Stimulated activated CD4-positive, alpha-beta T cell treated with anti-CD3 and anti-CD28 coated beads, Interleukin-15, amount 100 ng/mL, for 48 hours (primary cell): Measurements from ENCODE around the gene KIF16B.
"Not testable (repeated sequence)": the region's sequence is repeated elsewhere in the genome, so short reads cannot be mapped to it uniquely, and the experiment has no call there.

Experiments
- DNase-seq, 2 donors: peaks; one replicate each; pipeline ENCODE4 v3.0.0-alpha.2; 2020; ENCODE audit warnings: low read depth in 2 of 2

Gene KIF16B

DNA sequence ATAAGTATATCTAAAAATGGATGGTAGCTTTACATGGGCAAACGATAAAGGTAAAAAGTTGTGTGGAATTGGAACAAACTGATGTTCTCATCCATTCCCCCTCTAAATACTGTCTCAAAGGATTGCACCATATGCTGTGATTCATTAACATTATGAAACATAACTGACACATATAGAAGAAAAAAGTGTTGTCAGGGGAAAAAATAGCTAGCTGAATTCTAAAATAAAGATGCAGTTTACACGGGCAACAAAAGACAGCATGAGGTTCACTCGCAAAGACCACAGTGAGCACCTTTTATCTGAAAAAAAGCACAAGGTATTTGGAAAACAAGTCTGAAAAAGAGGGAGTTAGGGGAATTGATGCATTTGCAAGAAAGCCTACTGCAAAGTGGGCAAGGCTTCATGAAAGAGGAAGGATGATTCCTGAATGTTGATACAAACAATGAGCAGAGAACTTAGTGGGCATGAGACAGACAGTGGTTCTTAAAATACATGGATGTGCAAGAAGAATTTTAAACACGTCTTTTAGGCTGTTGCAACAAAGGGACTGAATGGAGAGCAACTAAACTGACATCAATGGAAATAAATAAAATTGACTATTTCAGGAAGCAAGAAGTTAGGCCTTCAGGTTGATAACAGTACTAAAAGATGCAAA, 280.9 kb downstream of the KIF16B start:
- no peak for DNase-seq

- DNase-seq = no peak
These were observed 282.9 kb downstream of the KIF16B start for GRCh38 chr20:16290358-16290757.

DNA sequence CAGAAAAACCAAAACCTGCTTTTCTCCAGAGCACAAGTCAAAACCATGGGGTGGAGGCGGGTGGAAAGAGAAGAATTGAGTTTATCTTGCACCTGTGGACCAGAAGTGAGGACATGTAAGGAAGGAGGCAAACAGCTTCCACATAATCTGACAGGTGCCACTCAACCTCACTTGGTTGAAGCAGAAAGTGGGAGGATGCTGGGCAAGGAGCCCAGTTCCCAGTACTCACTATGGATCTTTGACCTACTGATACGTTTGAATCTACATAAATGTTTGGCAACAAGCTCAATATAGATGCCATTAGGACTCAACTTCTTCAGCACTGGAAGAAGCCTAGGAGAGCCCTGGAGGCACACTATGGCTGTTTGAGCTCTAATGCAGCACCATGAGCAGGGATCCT, 285.5 kb downstream of the KIF16B start:
- DNase-seq = no peak

DNA sequence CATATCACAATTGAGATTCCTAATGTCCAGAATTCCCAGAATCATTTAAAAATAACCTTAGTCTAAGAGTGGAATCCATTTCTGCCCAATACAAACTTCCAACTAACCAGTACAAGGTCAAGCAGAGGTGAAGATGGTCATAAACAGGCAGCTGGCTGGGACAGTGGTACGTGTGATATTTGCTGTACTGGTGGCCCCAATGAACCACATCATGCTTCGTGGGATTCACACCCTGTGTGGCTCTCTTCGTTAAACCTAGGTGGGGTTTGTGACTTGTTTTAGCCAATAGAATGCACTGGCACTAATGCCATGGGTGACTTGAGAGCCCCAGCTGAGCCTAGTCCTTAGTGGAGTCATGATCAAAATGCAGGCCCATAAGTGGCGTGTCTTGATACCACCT, 286.6 kb downstream of the KIF16B start:
- DNase-seq = no peak

GRCh38 chr20:16284385-16285100, 288.7 kb downstream of the KIF16B start:
- no peak for DNase-seq

DNA sequence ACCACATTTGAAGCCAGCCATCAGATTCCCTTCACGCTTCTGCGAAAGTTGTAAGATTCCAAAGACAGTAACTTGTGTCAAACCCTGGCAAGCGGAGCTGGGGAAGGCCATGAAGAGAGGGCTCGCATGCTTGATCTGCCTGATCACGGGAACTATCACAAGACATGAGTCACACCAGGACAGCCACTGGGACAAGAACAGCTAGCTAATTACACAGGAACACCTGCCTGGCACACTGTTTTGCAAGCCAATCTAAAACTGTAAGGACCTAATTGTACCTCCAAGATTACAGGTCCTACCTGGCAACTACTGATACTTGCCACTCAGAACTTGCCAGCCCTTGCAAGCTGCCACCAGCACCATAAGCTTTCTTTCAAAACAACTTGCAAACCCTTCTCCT, 289.3 kb downstream of the KIF16B start:
- DNase-seq = no peak

DNA sequence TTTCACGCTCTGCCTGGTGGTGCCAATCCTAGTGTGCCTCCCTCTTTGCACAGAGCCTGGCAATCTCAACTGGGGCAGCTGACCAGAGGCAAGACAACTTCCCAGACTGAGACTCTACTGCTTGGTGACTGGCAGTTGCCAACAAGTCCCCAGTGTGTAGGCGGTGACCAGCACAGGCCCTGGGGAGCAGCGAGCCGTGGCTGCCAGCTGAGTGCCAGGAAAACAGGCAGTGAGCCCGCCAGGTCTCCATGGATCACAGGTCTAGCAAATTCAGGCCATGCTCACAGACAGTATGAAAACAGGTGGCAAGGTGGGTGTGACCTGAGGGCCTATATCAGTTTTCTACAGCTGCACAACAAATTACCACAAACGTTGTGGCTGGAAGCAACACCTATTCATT, 289.9 kb downstream of the KIF16B start:
- no peak for DNase-seq

DNA sequence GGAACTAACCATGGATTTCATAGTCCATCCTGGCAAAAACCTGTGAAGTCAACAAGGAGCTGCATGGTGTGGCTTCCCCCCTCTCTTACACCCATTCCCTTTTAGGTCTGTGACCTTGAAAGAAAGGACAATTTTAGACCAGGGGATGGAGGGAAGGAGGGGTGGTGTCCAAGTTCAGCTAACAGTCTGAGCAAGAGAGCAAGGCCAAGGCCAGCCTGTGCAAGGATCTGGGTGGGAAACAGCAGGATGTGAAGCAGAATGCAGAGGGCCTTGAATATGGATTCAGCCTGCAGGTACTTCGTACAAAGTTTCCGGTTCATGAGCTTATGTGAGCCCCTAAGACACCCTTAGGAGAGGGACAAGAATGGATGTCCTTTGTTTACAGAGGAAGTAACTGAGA, 293.0 kb downstream of the KIF16B start:
- DNase-seq = no peak

DNA sequence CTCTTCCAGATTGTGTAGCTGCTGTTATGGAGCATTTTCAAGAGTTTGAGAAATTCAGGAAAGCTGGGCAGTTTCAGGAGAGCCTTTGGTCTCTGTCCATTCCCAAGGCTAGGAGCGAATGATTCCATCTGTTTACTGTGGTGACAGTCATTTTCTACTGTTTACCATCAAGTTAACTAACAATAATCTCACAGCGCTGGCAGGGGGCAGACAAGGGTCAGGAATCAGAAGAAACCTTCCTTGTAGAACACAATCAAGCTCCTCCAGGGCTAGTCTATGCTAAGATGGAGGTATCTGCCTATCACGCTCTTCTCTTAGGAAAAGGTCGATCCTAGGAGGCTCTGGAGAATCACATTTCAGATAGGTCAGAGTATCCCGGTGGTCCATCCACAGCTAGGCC, 293.9 kb downstream of the KIF16B start:
- no peak for DNase-seq

DNA sequence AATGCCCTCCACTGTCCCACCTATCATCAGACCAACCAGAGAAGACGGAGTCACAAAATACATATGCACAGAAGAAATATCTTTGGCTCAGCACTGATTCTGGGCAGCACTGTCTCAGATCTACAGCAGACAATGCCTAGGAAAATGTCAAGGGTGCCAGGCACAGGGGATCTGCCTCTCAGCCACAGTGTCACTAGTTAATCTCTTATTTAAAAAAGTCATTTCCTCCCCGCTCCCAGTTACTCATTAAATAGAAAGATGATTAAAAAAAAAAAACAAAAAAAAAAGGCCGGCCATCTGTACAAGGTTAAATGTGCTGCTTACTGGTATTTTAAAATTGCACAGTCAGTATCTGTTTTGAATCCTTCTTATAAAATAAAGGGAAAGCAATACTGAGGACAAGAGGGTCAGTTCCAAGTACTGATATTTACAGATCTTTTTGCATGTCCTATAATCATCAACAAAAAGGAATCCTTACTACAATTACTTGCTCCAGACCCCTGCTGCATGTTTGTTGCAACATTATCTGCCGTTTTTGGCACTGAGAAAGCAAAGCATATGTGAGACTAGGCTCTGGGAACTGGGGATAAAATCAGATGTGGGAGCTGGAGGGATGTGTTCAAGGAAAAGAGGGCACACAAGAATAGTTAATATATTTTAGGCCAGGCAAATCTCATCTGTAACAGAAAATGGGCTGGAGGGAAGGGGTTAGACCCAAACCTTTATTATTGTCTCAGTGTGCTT, 299.3 kb downstream of the KIF16B start:
- no peak for DNase-seq

DNA sequence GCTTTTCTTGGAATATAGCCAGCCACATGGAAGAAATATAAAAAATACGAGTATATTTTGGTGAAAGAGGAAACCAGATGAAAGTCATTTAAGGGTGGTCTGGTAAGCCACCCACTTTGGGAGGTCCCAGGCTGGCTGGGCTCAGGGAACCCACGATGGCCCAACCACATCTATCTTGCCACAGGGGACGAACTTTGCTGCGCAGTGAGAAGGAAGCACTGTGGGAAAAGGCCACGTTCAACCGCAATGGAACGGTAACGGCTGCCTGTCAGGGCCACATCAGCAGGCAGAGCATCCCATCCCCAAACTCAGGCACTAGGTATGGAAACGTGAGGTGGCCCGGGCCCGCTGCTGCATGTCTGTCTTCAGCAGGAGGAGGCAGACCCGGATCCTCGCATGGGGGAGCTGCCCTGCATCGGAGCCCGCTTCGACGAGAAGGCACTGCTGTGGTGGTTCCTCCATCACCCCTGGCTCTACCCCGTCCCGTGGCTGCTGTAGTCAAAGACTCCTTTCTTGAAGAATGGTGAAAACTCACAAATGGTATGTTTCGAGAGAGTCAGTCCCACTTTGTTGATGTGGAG, 300.4 kb downstream of the KIF16B start:
- DNase-seq = no peak

GRCh38 chr20:16271450-16271849, 301.8 kb downstream of the KIF16B start:
- DNase-seq = no peak

DNA sequence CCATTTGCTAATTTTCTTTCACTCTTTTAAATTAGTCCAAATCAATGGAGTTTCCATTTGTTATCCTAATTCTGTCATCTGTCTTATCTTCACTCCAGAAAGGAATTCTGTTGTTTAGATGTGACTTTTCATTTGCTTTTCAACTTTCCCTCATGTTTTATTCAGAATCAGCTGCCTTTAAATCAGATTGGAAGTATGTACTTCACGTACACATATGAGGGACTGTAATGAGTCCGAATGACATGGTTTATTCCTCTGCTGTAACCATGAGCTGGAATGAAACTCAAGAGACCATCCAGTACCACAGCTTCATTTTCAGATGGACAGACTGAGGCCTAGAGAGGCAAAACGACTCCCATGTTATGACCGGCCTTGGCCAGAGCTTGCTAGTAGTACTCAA, 302.3 kb downstream of the KIF16B start:
- no peak for DNase-seq

- DNase-seq = no peak
These were observed 302.8 kb downstream of the KIF16B start for GRCh38 chr20:16270314-16270931.

DNA sequence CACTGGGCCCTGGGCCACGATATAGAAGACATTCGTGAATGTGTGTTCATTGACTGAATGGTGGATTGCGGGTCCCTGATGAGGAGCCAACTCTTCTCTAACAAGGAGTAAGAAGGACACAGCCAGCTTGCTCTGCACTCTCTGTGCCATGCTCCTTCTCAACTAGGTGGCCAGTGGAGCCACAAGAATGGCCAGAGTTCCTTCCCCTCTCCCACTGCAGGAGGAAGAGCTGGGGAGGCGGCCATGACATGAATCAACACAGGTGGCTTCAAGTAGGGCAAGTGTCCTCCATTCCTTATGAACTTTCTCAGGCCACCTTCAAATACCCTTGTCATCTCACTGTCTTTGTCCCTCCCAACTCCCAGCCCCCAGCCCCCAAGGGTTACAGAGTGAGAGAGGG, 305.7 kb downstream of the KIF16B start:
- no peak for DNase-seq

DNA sequence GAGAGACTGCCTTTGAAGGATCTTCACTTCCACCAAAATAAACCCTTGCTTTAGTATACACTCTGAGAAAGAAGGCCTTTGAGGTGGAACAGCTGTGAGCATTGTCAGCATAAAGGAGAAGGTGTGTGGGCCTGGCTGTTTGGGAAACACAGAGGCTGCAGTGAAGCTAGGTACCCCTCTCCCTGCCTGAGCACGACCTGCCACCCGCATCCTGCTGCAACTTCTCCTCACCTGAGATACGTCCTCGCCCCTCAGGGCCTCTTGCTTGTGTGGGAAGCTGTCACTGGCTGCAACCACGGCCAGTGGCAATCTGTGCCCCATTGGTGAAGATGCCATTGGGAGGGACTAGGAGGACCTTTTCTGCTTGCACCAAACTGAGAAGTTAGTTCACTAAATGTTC, 307.9 kb downstream of the KIF16B start:
- DNase-seq = no peak

GRCh38 chr20:16263582-16263981, 309.7 kb downstream of the KIF16B start:
- DNase-seq = no peak

GRCh38 chr20:16262594-16262993, 310.7 kb downstream of the KIF16B start:
- no peak for DNase-seq

- no peak for DNase-seq
These were observed 311.4 kb downstream of the KIF16B start for GRCh38 chr20:16261733-16262273.

DNA sequence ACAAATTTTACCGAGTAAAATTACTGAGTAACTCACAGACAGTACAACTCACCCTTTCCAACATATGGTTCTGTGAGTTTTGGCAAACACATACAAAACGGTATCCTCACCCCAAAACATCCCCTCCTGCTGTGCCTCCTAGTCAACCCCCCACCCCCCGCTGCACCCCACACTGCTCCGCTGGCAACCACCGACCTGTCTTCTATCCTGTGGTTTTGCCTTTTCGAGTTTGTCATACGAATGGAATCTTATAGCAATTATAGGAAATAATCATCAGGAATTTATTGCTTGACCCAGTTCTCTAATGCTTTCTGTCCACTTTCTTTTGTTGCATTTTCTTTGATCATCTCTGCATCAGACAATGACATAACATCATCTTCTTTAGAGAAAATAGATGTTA, 312.3 kb downstream of the KIF16B start:
- no peak for DNase-seq

- DNase-seq = not testable (repeated sequence)
These were observed 313.1 kb downstream of the KIF16B start for GRCh38 chr20:16260133-16260532.

DNA sequence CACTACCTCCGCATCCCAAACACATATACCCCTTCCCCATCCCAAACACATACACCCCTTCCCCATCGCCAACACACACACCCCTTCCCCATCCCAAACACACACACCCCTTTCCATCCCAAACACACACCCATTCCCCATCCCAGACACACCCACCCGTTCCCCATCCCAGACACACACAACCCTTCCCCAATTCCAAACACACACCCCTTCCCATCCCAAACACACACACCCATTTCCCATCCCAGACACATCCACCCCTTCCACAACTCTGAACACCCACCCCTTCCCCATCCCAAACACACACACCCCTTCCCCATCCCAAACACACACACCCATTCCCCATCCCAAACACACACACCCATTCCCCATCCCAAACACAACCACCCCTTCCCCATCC, 314.5 kb downstream of the KIF16B start:
- no peak for DNase-seq
